ENCODE measurements around the gene AHRR. TPM values are rescaled to one million over a fixed set of nuclear protein-coding genes. Genes with fewer than 3 reads are reported as not detected.

AHRR gene
- total RNA-seq, 1 donor = 54.6 TPM

DNA sequence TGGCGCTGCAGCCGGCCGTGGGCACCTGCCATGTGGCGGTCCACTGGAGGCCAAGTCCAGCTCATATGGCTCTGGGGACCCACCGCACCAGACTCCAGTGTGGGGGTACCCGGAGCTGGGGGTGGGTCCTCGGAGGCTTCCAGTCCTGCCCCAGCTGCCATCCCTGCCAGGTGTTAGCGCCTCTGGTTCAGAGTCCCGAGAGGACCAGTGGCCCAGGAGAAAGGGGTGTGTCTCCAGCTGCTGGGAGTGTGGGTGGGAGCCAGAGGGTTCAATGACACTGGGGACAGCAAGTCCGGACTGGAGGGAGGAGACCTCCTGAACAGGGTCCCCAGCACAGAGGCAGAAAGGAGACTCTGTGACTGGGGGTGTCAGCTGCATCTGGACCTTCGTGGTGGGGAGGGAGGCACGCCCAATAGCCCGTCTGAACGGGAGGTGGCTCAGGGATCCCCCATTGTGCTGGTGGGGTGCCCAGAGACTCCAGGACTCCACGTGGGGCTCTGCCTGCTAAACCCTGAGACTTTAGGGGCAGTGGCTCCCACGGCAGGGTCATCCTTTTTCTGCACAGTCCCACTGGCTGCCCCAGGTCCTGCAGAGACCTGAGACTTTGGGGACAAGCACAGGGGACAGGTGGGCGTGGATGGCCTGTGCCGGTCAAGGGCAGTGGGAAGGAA is 2.4 kb upstream of the AHRR start:
- H3K4me1 ChIP-seq (ENCODE audit: insufficient read depth, low read length) = peaks cover 32% of the 10 kb centered on the region
- no peak overlapping the region for H3K4me2 ChIP-seq (ENCODE audit: insufficient read depth, low read length)
- H3K36me3 ChIP-seq (ENCODE audit: insufficient read depth, low read length) = peaks cover 23% of the 10 kb centered on the region
- H2AFZ ChIP-seq (ENCODE audit: low read length) = no peak overlapping the region
- TF ChIP-seq, protein P1, sequence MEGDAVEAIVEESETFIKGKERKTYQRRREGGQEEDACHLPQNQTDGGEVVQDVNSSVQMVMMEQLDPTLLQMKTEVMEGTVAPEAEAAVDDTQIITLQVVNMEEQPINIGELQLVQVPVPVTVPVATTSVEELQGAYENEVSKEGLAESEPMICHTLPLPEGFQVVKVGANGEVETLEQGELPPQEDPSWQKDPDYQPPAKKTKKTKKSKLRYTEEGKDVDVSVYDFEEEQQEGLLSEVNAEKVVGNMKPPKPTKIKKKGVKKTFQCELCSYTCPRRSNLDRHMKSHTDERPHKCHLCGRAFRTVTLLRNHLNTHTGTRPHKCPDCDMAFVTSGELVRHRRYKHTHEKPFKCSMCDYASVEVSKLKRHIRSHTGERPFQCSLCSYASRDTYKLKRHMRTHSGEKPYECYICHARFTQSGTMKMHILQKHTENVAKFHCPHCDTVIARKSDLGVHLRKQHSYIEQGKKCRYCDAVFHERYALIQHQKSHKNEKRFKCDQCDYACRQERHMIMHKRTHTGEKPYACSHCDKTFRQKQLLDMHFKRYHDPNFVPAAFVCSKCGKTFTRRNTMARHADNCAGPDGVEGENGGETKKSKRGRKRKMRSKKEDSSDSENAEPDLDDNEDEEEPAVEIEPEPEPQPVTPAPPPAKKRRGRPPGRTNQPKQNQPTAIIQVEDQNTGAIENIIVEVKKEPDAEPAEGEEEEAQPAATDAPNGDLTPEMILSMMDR (IDR thresholded peaks at IDR 0.05; ENCODE audit: extremely low read depth, low read depth, low read length) = no peak
- H3K27ac ChIP-seq (ENCODE audit: low read depth, low read length) = peak overlapping the region; percentile 61
- H3K27me3 ChIP-seq (ENCODE audit: insufficient read depth, low read length) = no peaks in the 10 kb centered on the region
- peaks cover 42% of the 10 kb centered on the region for H3K79me2 ChIP-seq (ENCODE audit: insufficient read depth, low read length)
- no peaks in the 10 kb centered on the region for H3K9me3 ChIP-seq (ENCODE audit: low read depth, low read length)
- no peak overlapping the region for H3K4me3 ChIP-seq (ENCODE audit: insufficient read depth, low read length)
- H4K20me1 ChIP-seq (ENCODE audit: insufficient read depth, low read length) = peaks cover 7% of the 10 kb centered on the region
- DNase-seq (ENCODE audit: insufficient read length, low spot score, missing footprints) = no peak

DNA sequence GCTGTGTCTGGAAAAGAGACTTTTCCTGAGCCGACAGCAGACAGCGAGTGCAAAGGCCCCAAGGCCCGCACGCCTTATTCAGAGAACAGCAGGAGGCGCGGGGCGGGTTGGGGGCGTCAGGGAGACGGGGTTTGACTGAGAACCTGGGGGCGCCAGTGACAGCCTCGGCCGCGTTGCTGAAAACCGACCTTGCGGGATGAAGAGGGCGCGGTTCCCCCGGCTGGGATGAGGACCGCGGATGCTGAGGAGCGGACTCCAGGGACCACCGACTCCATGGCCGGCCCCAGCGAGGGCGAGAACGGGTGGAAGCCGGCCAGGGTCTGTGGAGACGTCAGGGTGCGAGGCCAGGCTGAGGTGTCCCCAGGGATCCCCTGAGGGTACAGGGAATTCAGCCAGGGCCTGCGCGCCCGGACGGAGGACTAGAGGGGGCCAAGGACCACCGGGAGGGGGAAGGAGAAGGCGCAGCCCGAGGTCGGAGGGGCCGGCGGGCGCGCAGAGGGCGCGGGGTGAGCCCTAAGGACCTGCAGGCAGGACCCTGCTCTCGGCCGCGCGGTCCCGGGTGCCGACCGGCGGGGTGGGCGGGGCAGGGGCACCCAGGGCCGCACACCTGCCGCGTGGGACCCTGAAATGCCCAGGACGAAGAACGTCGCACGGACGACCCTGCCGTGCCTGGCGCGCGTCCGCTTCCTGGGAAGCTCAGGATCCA is 837 bp upstream of the AHRR start:
- peak overlapping the region; percentile 76 for H2AFZ ChIP-seq (ENCODE audit: low read length)
- TF ChIP-seq, protein P1 (IDR thresholded peaks at IDR 0.05; ENCODE audit: extremely low read depth, low read depth, low read length) = no peak
- peaks cover 54% of the 10 kb centered on the region for H3K79me2 ChIP-seq (ENCODE audit: insufficient read depth, low read length)
- H3K9me3 ChIP-seq (ENCODE audit: low read depth, low read length) = no peaks in the 10 kb centered on the region
- H3K36me3 ChIP-seq (ENCODE audit: insufficient read depth, low read length) = peaks cover 21% of the 10 kb centered on the region
- peak overlapping the region; percentile 79 for H3K4me3 ChIP-seq (ENCODE audit: insufficient read depth, low read length)
- peak overlapping the region; percentile 80 for H3K27ac ChIP-seq (ENCODE audit: low read depth, low read length)
- peaks cover 15% of the 10 kb centered on the region for H4K20me1 ChIP-seq (ENCODE audit: insufficient read depth, low read length)
- peaks cover 32% of the 10 kb centered on the region for H3K4me1 ChIP-seq (ENCODE audit: insufficient read depth, low read length)
- no peaks in the 10 kb centered on the region for H3K27me3 ChIP-seq (ENCODE audit: insufficient read depth, low read length)
- DNase-seq (ENCODE audit: insufficient read length, low spot score, missing footprints) = no peak
- H3K4me2 ChIP-seq (ENCODE audit: insufficient read depth, low read length) = peak overlapping the region; percentile 88

GRCh38 chr5:321726-322251 is 275 bp downstream of the AHRR start:
- no peaks in the 10 kb centered on the region for H3K9me3 ChIP-seq (ENCODE audit: low read depth, low read length)
- H2AFZ ChIP-seq (ENCODE audit: low read length) = peak overlapping the region; percentile 41
- H3K4me1 ChIP-seq (ENCODE audit: insufficient read depth, low read length) = peaks cover 32% of the 10 kb centered on the region
- peaks cover 26% of the 10 kb centered on the region for H3K36me3 ChIP-seq (ENCODE audit: insufficient read depth, low read length)
- peak overlapping the region; percentile 79 for H3K4me3 ChIP-seq (ENCODE audit: insufficient read depth, low read length)
- H4K20me1 ChIP-seq (ENCODE audit: insufficient read depth, low read length) = peaks cover 13% of the 10 kb centered on the region
- peak overlapping the region; percentile 82 for H3K4me2 ChIP-seq (ENCODE audit: insufficient read depth, low read length)
- H3K79me2 ChIP-seq (ENCODE audit: insufficient read depth, low read length) = peaks cover 65% of the 10 kb centered on the region
- peak overlapping the region; percentile 92 for H3K27ac ChIP-seq (ENCODE audit: low read depth, low read length)
- TF ChIP-seq, protein P1 (IDR thresholded peaks at IDR 0.05; ENCODE audit: extremely low read depth, low read depth, low read length) = no peak
- H3K27me3 ChIP-seq (ENCODE audit: insufficient read depth, low read length) = no peaks in the 10 kb centered on the region
- peak; percentile 89 for DNase-seq (ENCODE audit: insufficient read length, low spot score, missing footprints)

Data from osteoblast (primary cell).